H7 (cell line): ENCODE results near the gene ZNF543. TPM values are rescaled to one million over a fixed set of nuclear protein-coding genes. Genes with fewer than 3 reads are reported as not detected.

Experiments
- DNase-seq: peaks from one replicate; pipeline ENCODE4 v3.0.0; 2012
- H3K27me3 ChIP-seq: 2 replicates; pipeline ENCODE4 v1.6.0; 2011; ENCODE audit warnings: mild to moderate bottlenecking, low read length; ENCODE audit not compliant: control insufficient read depth, insufficient read depth
- H3K36me3 ChIP-seq: replicated peaks from 2 replicates; pipeline ENCODE4 v1.5.1; 2011; ENCODE audit warnings: low read length; ENCODE audit not compliant: control insufficient read depth, insufficient read depth
- H3K4me3 ChIP-seq: 2 replicates; pipeline ENCODE4 v1.5.1; 2011; ENCODE audit warnings: low read depth, mild to moderate bottlenecking, control low read depth, low read length, moderate library complexity; ENCODE audit not compliant: insufficient read depth
- total RNA-seq: library from RNA; depleted of rRNA; stranded (reverse); fragments of >200 nt; shearing (Covaris generic); gene quantifications from 2 replicates; pipeline ENCODE4 v1.2.3, GENCODE V29; 2014

Gene ZNF543
- total RNA-seq, 1 experiment from 2014 or later: 12.7 TPM

GRCh38 chr19:57302020-57302465 lies 18.2 kb upstream of the ZNF543 start:
- H3K4me3 ChIP-seq: no peak overlapping the region
- H3K36me3 ChIP-seq: no peaks in the 10 kb centered on the region; the same call in 1 of the 2 replicates
- no peaks in the 10 kb centered on the region for H3K27me3 ChIP-seq
- no peak for DNase-seq

- DNase-seq: no peak
Observed at GRCh38 chr19:57302727-57303401, 17.4 kb upstream of the ZNF543 start.

GRCh38 chr19:57305056-57305455 lies 15.2 kb upstream of the ZNF543 start:
- no peak overlapping the region for H3K4me3 ChIP-seq
- DNase-seq: no peak
- no peaks in the 10 kb centered on the region for H3K27me3 ChIP-seq
- no peaks in the 10 kb centered on the region; the same call in 1 of the 2 replicates for H3K36me3 ChIP-seq

More at GRCh38 chr19:57302727-57303401, 17.4 kb upstream of the ZNF543 start:
- no peaks in the 10 kb centered on the region; the same call in 1 of the 2 replicates for H3K36me3 ChIP-seq
- no peaks in the 10 kb centered on the region for H3K27me3 ChIP-seq
- H3K4me3 ChIP-seq: no peak overlapping the region

DNA sequence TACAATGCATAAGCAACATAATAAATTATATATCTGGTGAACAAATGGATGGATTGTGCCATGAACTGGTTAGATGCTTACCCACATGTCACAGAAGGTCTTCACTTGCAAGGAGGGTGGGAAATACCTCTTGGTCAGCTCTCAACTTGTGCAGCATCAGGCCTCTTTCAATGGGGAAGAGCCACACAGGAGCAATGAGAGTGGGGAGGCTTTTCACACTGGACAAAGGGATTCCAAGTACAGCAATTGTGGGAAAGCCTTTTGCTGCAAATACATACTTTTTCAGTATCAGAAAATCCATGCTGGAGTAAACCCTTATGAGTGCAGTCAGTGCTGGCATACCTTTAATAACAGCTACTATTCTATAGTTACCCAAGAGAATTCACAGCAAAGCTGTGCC lies 11.8 kb upstream of the ZNF543 start:
- DNase-seq: no peak
- no peaks in the 10 kb centered on the region for H3K36me3 ChIP-seq
- no peaks in the 10 kb centered on the region for H3K27me3 ChIP-seq
- no peak overlapping the region for H3K4me3 ChIP-seq

- Histone ChIP-seq H3K36me3 (no peaks in the 10 kb centered on the region), H3K27me3 (no peaks in the 10 kb centered on the region), H3K4me3 (no peak overlapping the region)
- no peak for DNase-seq
Observed at GRCh38 chr19:57310792-57311191, 9.5 kb upstream of the ZNF543 start.

- H3K4me3 ChIP-seq: no peak overlapping the region
- DNase-seq: no peak
- H3K36me3 ChIP-seq: no peaks in the 10 kb centered on the region
- H3K27me3 ChIP-seq: peaks cover 3% of the 10 kb centered on the region; the same call in 1 of the 2 replicates
Observed at GRCh38 chr19:57314146-57314545, 6.1 kb upstream of the ZNF543 start.

DNA sequence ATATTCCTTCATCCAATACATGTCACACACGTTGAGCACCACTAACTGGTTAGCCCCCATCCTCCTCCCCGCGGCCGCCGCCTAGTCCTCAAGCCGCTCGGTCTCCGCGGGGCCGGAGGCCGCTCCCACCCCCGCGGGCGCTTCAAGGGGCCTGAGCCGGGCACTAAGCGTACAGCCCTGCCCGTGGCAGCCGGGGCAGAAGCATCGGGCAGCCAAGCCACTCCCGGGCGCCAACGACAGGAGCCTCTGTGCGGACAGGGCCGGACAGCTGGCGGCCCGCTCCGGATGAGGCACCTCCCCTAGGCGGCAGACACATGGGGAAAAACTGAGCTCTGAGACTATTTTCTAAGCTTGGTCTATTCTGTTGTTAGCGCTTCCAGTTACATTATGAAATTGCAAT lies 2.8 kb upstream of the ZNF543 start:
- peak; percentile 23 for DNase-seq
- no peaks in the 10 kb centered on the region for H3K36me3 ChIP-seq
- no peak overlapping the region; the same call in 1 of the 2 replicates for H3K4me3 ChIP-seq
- peaks cover 3% of the 10 kb centered on the region; the same call in 1 of the 2 replicates for H3K27me3 ChIP-seq

DNA sequence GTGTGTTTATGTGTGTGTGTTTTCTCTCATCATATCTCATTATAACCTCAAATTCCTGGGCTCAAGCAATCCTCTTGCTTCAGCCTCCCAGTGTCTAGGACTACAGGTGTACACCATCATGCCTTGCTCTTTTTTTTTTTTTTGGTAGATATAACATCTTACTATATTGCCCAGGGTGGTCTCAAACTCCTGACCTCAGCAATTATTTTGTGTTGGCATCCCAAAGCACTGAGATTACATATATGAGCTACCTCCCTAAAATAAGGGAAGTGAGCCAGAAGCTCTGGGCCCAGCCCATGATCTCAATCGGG lies 448 bp upstream of the ZNF543 start:
- Histone ChIP-seq H3K36me3 (peaks cover 4% of the 10 kb centered on the region), H3K27me3 (peaks cover 3% of the 10 kb centered on the region; the same call in 1 of the 2 replicates), H3K4me3 (peak overlapping the region; percentile 89)
- DNase-seq: no peak

DNA sequence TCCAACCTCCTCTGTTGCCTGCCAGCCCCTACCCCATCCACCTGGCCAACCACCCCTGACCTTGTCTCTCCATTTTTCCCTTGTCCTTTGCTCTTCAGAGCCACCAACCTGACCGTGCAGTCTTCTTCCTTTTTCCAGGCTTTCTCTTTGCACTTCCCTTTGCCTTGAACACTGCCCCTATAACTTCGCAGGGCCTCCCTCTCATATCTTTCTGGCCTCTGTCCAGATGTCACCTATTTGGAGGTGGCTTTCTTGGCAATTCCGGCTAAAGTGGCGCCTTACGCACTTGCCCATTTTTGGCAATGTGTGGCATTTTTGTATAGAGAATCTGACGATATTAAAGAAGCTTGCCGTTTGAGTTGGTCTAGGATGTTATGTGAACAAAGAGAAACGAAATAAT lies 844 bp downstream of the ZNF543 start:
- no peak for DNase-seq

DNA sequence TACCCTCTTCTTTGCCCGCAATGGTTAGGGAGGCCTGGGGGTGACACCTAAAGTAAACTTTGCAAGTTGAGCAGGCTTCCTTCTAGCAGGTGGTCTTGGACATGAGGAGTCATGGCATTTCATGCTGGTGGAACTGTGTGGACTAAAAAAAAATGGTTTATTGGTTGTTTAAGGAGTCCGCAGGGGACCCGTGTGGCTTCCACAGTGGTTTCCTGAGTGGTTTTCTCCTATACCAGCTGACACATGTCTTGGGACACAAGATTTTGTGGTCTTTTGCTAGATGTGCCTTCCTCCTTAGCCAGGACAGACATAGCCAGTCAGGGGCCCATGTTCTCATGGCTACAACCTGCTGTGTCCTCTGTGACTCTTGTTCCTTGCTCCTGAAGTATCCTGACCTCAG lies 1.5 kb downstream of the ZNF543 start:
- no peak for DNase-seq
- no peak overlapping the region for H3K4me3 ChIP-seq
- peaks cover 2% of the 10 kb centered on the region; the same call in 1 of the 2 replicates for H3K27me3 ChIP-seq
- H3K36me3 ChIP-seq: peaks cover 8% of the 10 kb centered on the region

More for the DNA sequence above, 844 bp downstream of the ZNF543 start:
- H3K4me3 ChIP-seq: peak overlapping the region; percentile 89
- peaks cover 3% of the 10 kb centered on the region; the same call in 1 of the 2 replicates for H3K27me3 ChIP-seq
- H3K36me3 ChIP-seq: peaks cover 6% of the 10 kb centered on the region

- Histone ChIP-seq H3K27me3 (no peaks in the 10 kb centered on the region), H3K4me3 (no peak overlapping the region), H3K36me3 (peaks cover 24% of the 10 kb centered on the region)
- no peak for DNase-seq
Observed at GRCh38 chr19:57324992-57325391, 4.7 kb downstream of the ZNF543 start.

- no peak for DNase-seq
- no peaks in the 10 kb centered on the region for H3K27me3 ChIP-seq
- peaks cover 24% of the 10 kb centered on the region for H3K36me3 ChIP-seq
- no peak overlapping the region for H3K4me3 ChIP-seq
Observed at GRCh38 chr19:57327993-57328392, 7.7 kb downstream of the ZNF543 start.

DNA sequence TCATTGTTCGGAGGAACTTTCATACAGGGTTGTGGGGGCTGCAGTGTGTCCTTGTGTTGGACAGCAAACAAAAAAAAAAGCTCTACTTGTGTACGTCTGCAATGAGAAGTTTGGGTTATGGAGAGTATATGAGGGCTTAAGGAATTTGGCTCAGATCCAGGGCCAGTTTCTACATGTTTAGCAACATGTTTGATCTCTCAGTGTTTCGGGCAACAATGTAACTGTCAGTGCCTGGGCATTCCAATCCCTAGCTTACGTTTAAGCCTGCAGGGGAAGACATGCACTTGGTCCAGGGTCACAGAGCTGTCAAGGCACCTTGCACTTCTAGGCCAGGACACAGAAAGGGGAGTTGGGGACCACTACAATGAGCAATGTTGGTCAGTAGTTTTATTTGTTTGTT lies 13.9 kb downstream of the ZNF543 start:
- H3K27me3 ChIP-seq: no peaks in the 10 kb centered on the region
- H3K36me3 ChIP-seq: no peaks in the 10 kb centered on the region
- DNase-seq: no peak
- H3K4me3 ChIP-seq: no peak overlapping the region

- Histone ChIP-seq H3K36me3 (no peaks in the 10 kb centered on the region), H3K4me3 (no peak overlapping the region), H3K27me3 (no peaks in the 10 kb centered on the region; the same call in 1 of the 2 replicates)
- DNase-seq: no peak
Observed at GRCh38 chr19:57338877-57339276, 18.6 kb downstream of the ZNF543 start.

- Histone ChIP-seq H3K27me3 (no peaks in the 10 kb centered on the region; the same call in 1 of the 2 replicates), H3K4me3 (no peak overlapping the region)
- no peak for DNase-seq
Observed at GRCh38 chr19:57342582-57342981, 22.3 kb downstream of the ZNF543 start.

More at GRCh38 chr19:57342582-57342981, 22.3 kb downstream of the ZNF543 start:
- H3K36me3 ChIP-seq: no peaks in the 10 kb centered on the region
